Measurements from ENCODE around the gene MAML3. TPM values are rescaled to one million over a fixed set of nuclear protein-coding genes. Genes with fewer than 3 reads are reported as not detected.

The MAML3 gene
- total RNA-seq, 6 donors from 2014 or later, result 9.6 to 31.4 (median 14.5) TPM

DNA sequence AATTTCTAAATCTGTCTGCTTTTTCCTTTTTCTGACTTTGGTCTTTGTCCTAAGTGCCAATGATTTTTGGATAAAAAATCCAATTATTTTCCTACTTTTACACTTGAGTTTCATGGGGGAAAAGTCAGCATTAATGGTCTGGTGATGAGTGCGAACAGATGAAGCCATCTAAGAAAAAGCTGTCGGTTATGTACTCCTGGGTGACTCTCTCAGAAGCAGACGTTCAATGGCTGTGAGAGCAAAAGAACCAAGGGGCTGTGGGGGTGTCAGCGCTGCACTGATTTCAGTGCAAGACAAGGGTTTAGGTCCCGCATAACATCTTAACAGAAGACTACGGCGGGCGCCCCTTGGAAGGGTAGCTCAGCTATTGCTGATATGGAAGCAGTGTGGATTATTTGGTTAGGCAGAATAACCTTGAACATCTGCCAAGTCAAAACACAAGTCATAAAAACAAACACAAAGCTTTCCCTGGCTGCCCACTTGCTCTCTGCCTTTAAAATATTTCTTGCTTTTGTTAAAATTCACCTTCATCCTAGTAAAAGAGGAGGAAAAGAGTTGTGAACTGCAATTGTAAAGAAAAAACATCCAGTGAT, 240.5 kb downstream of the MAML3 start:
- DNase-seq (no peak), ATAC-seq (ENCODE audit: low FRiP score in 2 of 2) (no peak)
- Histone ChIP-seq H3K27ac (peak overlapping the region in 2 of 4 donors; percentile 39 to 42), H3K4me3 (peak overlapping the region in 1 of 4 donors; percentile 7), H3K27me3 (no peaks in the 10 kb centered on the region), H3K4me1 (peaks cover 7 to 27% (median 25%) of the 10 kb centered on the region in 4 donors), H3K36me3 (no peaks in the 10 kb centered on the region), H3K9me3 (no peaks in the 10 kb centered on the region)
- TF ChIP-seq, protein P1, sequence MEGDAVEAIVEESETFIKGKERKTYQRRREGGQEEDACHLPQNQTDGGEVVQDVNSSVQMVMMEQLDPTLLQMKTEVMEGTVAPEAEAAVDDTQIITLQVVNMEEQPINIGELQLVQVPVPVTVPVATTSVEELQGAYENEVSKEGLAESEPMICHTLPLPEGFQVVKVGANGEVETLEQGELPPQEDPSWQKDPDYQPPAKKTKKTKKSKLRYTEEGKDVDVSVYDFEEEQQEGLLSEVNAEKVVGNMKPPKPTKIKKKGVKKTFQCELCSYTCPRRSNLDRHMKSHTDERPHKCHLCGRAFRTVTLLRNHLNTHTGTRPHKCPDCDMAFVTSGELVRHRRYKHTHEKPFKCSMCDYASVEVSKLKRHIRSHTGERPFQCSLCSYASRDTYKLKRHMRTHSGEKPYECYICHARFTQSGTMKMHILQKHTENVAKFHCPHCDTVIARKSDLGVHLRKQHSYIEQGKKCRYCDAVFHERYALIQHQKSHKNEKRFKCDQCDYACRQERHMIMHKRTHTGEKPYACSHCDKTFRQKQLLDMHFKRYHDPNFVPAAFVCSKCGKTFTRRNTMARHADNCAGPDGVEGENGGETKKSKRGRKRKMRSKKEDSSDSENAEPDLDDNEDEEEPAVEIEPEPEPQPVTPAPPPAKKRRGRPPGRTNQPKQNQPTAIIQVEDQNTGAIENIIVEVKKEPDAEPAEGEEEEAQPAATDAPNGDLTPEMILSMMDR (IDR thresholded peaks at IDR 0.05), result no peak
- TF ChIP-seq EP300 (IDR thresholded peaks at IDR 0.05), result no peak
- WGBS, 2 donors, result 38 to 45% methylated on average over 8 of the region's 8 CpGs

DNA sequence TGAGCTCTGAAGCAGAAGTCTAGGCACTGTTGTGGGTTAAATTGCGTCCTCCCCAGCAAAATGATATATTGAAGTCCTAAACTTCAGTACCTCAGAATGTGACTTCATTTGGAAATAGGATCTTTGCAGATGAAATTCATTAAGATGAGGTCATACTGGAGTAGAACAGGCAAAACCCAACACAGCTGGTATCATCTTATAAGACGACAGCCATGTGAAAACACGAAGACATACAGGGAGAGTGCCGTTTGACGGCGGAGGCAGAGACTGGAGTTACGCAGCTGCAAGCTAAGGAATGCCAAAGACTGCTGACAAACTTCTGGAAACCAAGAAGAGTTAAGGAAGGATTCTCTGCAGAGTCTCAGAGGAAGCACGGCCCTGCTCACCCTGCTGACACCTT, 241.5 kb downstream of the MAML3 start:
- WGBS, 2 donors, result 90 to 97% methylated on average over 8 of the region's 8 CpGs
- TF ChIP-seq POLR2A (IDR thresholded peaks at IDR 0.05) (no peak), POLR2AphosphoS5 (IDR thresholded peaks at IDR 0.05) (no peak), EP300 (IDR thresholded peaks at IDR 0.05) (no peak)
- TF ChIP-seq, protein P1 (IDR thresholded peaks at IDR 0.05), result no peak

DNA sequence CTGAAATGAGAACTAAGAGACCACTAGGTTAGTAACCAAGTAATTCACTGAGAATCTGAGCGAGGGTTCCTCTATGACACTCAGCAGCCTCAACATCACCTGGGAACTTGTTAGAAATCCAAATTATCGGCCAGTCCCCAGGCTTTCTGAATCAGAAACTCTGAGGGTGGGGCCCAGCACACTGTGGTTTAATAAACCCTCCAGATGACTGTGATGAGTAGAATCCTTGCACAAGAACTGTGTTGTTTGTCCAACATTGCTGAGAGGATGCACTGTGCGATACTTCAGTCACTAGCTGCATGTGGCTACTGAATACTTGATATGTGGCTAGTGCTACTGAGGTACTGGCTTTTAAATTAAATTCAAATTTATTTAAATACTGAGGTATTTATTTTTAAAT, 243.9 kb downstream of the MAML3 start:
- Histone ChIP-seq H3K27ac (no peak overlapping the region), H3K4me1 (peaks cover 15 to 37% (median 27%) of the 10 kb centered on the region in 4 donors), H3K36me3 (no peaks in the 10 kb centered on the region), H3K27me3 (no peaks in the 10 kb centered on the region), H3K9me3 (no peaks in the 10 kb centered on the region), H3K4me3 (no peak overlapping the region)
- no peak for ATAC-seq (ENCODE audit: low FRiP score in 2 of 2)
- no peak for TF ChIP-seq POLR2A (IDR thresholded peaks at IDR 0.05)
- TF ChIP-seq, protein P1 (IDR thresholded peaks at IDR 0.05), result no peak
- TF ChIP-seq POLR2AphosphoS5 (IDR thresholded peaks at IDR 0.05), result no peak
- no peak for TF ChIP-seq EP300 (IDR thresholded peaks at IDR 0.05)
- 83 to 84% methylated on average over 3 of the region's 3 CpGs for WGBS, 2 donors
- no peak for DNase-seq

More for the DNA sequence above, 241.5 kb downstream of the MAML3 start:
- H3K9me3 ChIP-seq, result no peaks in the 10 kb centered on the region
- ATAC-seq (ENCODE audit: low FRiP score in 2 of 2), result no peak
- H3K27ac ChIP-seq, result peak overlapping the region in 2 of 4 donors; percentile 2 to 39
- no peak for DNase-seq
- H3K4me3 ChIP-seq, result no peak overlapping the region
- H3K4me1 ChIP-seq, result peaks cover 12 to 30% (median 25%) of the 10 kb centered on the region in 4 donors
- H3K36me3 ChIP-seq, result no peaks in the 10 kb centered on the region
- H3K27me3 ChIP-seq, result no peaks in the 10 kb centered on the region

DNA sequence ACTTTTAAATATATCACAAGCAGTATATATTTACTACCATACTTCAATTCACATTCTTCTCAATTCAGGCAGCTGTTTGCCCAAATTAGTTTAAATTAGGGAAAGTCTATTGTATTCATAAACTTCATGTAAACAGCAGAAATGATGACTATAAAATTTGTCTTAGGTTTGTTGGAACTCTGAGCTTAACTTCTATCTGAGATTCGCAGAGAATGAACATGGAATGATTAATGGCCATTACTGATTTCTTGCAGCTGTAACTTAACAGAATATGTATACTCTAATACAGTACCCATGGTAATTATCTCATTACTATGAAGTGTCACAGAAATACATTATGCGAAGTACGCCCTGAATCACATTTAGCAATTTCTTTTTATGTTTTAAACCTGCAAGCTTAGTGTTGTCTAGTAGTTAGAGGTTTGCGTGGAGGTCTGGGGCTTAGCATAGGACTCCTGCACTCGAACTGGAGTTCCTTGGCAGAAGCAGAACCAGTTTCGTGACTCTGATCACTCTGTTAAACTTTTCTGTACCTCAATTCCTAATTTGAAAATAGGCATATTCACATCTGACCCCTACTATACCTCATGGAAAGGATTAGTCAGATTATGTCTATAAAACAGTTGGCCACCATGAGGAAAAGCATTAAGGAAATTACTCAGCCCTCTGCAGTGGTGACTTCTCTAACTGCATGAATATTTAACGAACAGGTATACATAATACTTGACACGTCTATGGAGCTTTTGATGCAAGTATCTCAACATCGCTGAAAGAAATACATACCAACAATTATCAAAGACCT, 245.1 kb downstream of the MAML3 start:
- Histone ChIP-seq H3K27me3 (no peaks in the 10 kb centered on the region), H3K36me3 (no peaks in the 10 kb centered on the region), H3K9me3 (no peaks in the 10 kb centered on the region), H3K27ac (no peak overlapping the region), H3K4me3 (no peak overlapping the region), H3K4me1 (peaks cover 12 to 28% (median 16%) of the 10 kb centered on the region in 4 donors)
- ATAC-seq (ENCODE audit: low FRiP score in 2 of 2), result no peak
- DNase-seq, result no peak
- TF ChIP-seq, protein P1 (IDR thresholded peaks at IDR 0.05), result no peak
- TF ChIP-seq POLR2AphosphoS5 (IDR thresholded peaks at IDR 0.05), result no peak
- no peak for TF ChIP-seq EP300 (IDR thresholded peaks at IDR 0.05)
- no peak for TF ChIP-seq POLR2A (IDR thresholded peaks at IDR 0.05)
- WGBS, 2 donors, result 86 to 87% methylated on average over 9 of the region's 9 CpGs

Measured in upper lobe of left lung (tissue), 6 donors.